ENCODE results near the gene FXYD5.

Gene FXYD5

GRCh38 chr19:35216833-35217648 lies 62.5 kb downstream of the FXYD5 start:
- peak; percentile 33 for DNase-seq

- no peak for DNase-seq
Observed at GRCh38 chr19:35217649-35217990, 63.1 kb downstream of the FXYD5 start.

GRCh38 chr19:35219008-35219407 lies 64.5 kb downstream of the FXYD5 start:
- no peak for DNase-seq

Data from central memory CD4-positive, alpha-beta T cell (primary cell).